GM12878 (cell line): ENCODE measurements around the gene PPL. TPM values are rescaled to one million over a fixed set of nuclear protein-coding genes. Genes with fewer than 3 reads are reported as not detected.

Experiments
- ATAC-seq: fragments of 200-7000 bp; cut with Tn5 transposase; 3 replicates; pipeline ENCODE4 v1.9.1; 2020; ENCODE audit warnings: mild to moderate bottlenecking, moderate library complexity
- BruUV-seq: library from RNA; stranded (reverse); fragments of 400-500 nt; replicated peaks from 2 replicates; lab custom pipeline; 2021; lab: Mats Ljungman, UMichigan
- CTCF ChIA-PET: fragments of 300-600 bp; sonication (Branson Sonifier 250); formaldehyde crosslinking; extraction: SDS; loops from one replicate; lab custom pipeline; 2021; ENCODE audit warnings: inconsistent platforms; lab: Yijun Ruan, JAX
- POLR2A ChIA-PET: fragments of 350-600 bp; formaldehyde crosslinking; extraction: SDS; loops from one replicate; lab custom pipeline; 2021; ENCODE audit warnings: inconsistent platforms; lab: Charles Lee
- RAD21 ChIA-PET: fragments of 300-600 bp; sonication (Branson Sonifier 250); formaldehyde crosslinking; loops from one replicate; lab custom pipeline; 2023; ENCODE audit warnings: antibody characterized with exemption; ENCODE audit not compliant: unreplicated experiment; lab: Charles Lee
- SMC1A ChIA-PET: fragments of 300-600 bp; sonication (Branson Sonifier 250); formaldehyde crosslinking; loops from one replicate; lab custom pipeline; 2023; ENCODE audit not compliant: unreplicated experiment, uncharacterized antibody; lab: Charles Lee
- DNase-seq: peaks from one replicate; pipeline ENCODE4 v3.0.0-alpha.2; 2011; ENCODE audit warnings: low read depth, low spot score
- FAIRE-seq: peaks from 3 replicates; lab custom pipeline; 2011; peaks lifted over from hg19 to GRCh38; lab: Jason Lieb, UNC
- H2AFZ ChIP-seq: 2 replicates; pipeline ENCODE4 v1.6.0; 2011; ENCODE audit warnings: low read depth, low read length, control low read depth; ENCODE audit not compliant: control insufficient read depth
- H3K27ac ChIP-seq: 2 replicates; pipeline ENCODE4 v1.5.1; 2011; ENCODE audit warnings: control low read depth; ENCODE audit not compliant: control insufficient read depth, insufficient read depth
- H3K27me3 ChIP-seq, 2 experiments: replicated peaks in 1 of 2; 2 replicates each; pipeline versions ENCODE4 v1.6.0 to v1.6.1; 2011; ENCODE audit warnings: low read length in 1 of 2; ENCODE audit not compliant: control insufficient read depth in 2 of 2, insufficient read depth in 2 of 2
- H3K36me3 ChIP-seq, 2 experiments: 2 replicates each; pipeline ENCODE4 v1.5.1; 2011; ENCODE audit warnings: low read length in 1 of 2; ENCODE audit not compliant: control insufficient read depth in 2 of 2, insufficient read depth in 2 of 2
- H3K4me1 ChIP-seq: 2 replicates; pipeline ENCODE4 v1.6.1; 2011; ENCODE audit warnings: mild to moderate bottlenecking, low read length, moderate library complexity, mixed read lengths; ENCODE audit not compliant: control insufficient read depth, insufficient read depth
- H3K4me2 ChIP-seq: 2 replicates; pipeline ENCODE4 v1.6.0; 2011; ENCODE audit warnings: control low read depth; ENCODE audit not compliant: control insufficient read depth, insufficient read depth
- H3K4me3 ChIP-seq: fragments of 200-600 bp; sonication (generic); 2 replicates; pipeline ENCODE4 v1.5.1; 2016
- H3K79me2 ChIP-seq: 2 replicates; pipeline ENCODE4 v1.6.0; 2011; ENCODE audit warnings: low read length; ENCODE audit not compliant: control insufficient read depth, insufficient read depth
- H3K9ac ChIP-seq: 2 replicates; pipeline ENCODE4 v1.8.0; 2011; ENCODE audit warnings: low read length, control low read depth, mixed read lengths; ENCODE audit not compliant: control insufficient read depth, insufficient read depth
- H3K9me3 ChIP-seq: replicated peaks from 3 replicates; pipeline ENCODE4 v1.5.1; 2011; ENCODE audit warnings: mild to moderate bottlenecking, low read length; ENCODE audit not compliant: control insufficient read depth, insufficient read depth
- H4K20me1 ChIP-seq: 2 replicates; pipeline ENCODE4 v1.6.0; 2011; ENCODE audit not compliant: control insufficient read depth, insufficient read depth
- CREB1 ChIP-seq: IDR thresholded peaks from 2 replicates; pipeline ENCODE4 v1.6.1; 2012; ENCODE audit warnings: low read depth, mild to moderate bottlenecking, inconsistent platforms
- HDAC2 ChIP-seq: fragments of 200-600 bp; sonication (generic); IDR thresholded peaks from 2 replicates; pipeline ENCODE4 v1.6.1; 2017
- IKZF1 ChIP-seq: fragments of 450-650 bp; conservative IDR thresholded peaks from 2 replicates; pipeline ENCODE4 v1.6.1; 2017; ENCODE audit warnings: antibody characterized with exemption, mild to moderate bottlenecking
- JUNB ChIP-seq: IDR thresholded peaks from 2 replicates; pipeline ENCODE4 v1.6.1; 2016; ENCODE audit warnings: antibody characterized with exemption, mild to moderate bottlenecking
- MEF2B ChIP-seq: fragments of 450-650 bp; IDR thresholded peaks from 2 replicates; pipeline ENCODE4 v1.6.1; 2018; ENCODE audit warnings: mild to moderate bottlenecking, moderate library complexity; ENCODE audit not compliant: partially characterized antibody, poor library complexity, severe bottlenecking
- MXI1 ChIP-seq: fragments of 150-350 bp; IDR thresholded peaks from 2 replicates; pipeline ENCODE4 v1.6.1; 2011; ENCODE audit warnings: low read depth, mild to moderate bottlenecking, inconsistent platforms, low read length, improper control_type of control experiment
- NKRF ChIP-seq: fragments of 450-650 bp; conservative IDR thresholded peaks from 2 replicates; pipeline ENCODE4 v1.6.1; 2017; ENCODE audit warnings: mild to moderate bottlenecking, moderate library complexity
- NR2C1 ChIP-seq: fragments of 450-650 bp; IDR thresholded peaks from 2 replicates; pipeline ENCODE4 v1.6.1; 2017; ENCODE audit warnings: antibody characterized with exemption, mild to moderate bottlenecking, moderate library complexity
- PAX5 ChIP-seq: IDR thresholded peaks from 2 replicates; pipeline ENCODE4 v1.6.1; 2011; ENCODE audit warnings: low read depth, low read length, borderline replicate concordance
- RUNX3 ChIP-seq: IDR thresholded peaks from 2 replicates; pipeline ENCODE4 v1.6.1; 2012; ENCODE audit warnings: low read length, inconsistent platforms
- SMARCA5 ChIP-seq: fragments of 450-650 bp; IDR thresholded peaks from 2 replicates; pipeline ENCODE4 v1.6.1; 2017; ENCODE audit warnings: mild to moderate bottlenecking
- SRF ChIP-seq, 2 experiments: IDR thresholded peaks; 2 replicates each; pipeline ENCODE4 v1.6.1; 2011; ENCODE audit warnings: low read depth in 2 of 2, low read length in 2 of 2, mild to moderate bottlenecking in 1 of 2, moderate library complexity in 1 of 2
- TAF1 ChIP-seq: IDR thresholded peaks from 2 replicates; pipeline ENCODE4 v1.6.1; 2011; ENCODE audit warnings: mild to moderate bottlenecking, low read depth, low read length, borderline replicate concordance
- ZNF207 ChIP-seq: fragments of 450-650 bp; IDR thresholded peaks from 2 replicates; pipeline ENCODE4 v1.6.1; 2014; ENCODE audit warnings: antibody characterized with exemption, mild to moderate bottlenecking, borderline replicate concordance
- ZNF24 ChIP-seq: fragments of 450-650 bp; IDR thresholded peaks from 2 replicates; pipeline ENCODE4 v1.6.1; 2017; ENCODE audit warnings: antibody characterized with exemption, mild to moderate bottlenecking
- WGBS: methylation state at CpG from one replicate; pipeline ENCODE4 v1.1.6; 2016; ENCODE audit warnings: low lambda C conversion rate; ENCODE audit not compliant: insufficient replicate concordance, insufficient coverage; ENCODE audit errors: missing lambda C conversion rate; 5-methylcytosine and 5-hydroxymethylcytosine counted together
- in situ Hi-C: fragments of 300-500 bp; cut with MboI; formaldehyde crosslinking; loops from 9 replicates; pipeline ENCODE4 v1.14.3; 2018; ENCODE audit warnings: mixed read lengths
- intact Hi-C: fragments of 100-400 bp; cut with micrococcal nuclease; formaldehyde crosslinking; loops from one replicate; pipeline ENCODE4 v1.14.2; 2022; ENCODE audit not compliant: unreplicated experiment
- polyA plus RNA-seq, 11 experiments: library from polyadenylated mRNA; depleted of rRNA in 4 of 11; unstranded in 6 of 11; stranded (reverse) in 5 of 11; fragments of >200 nt; fragmentation: Nextera tagmentation in 4 of 11; fragmentation: Illumina TruSeq in 1 of 11; extraction: Ambion mirVana in 4 of 11; extraction: Trizol in 1 of 11; gene quantifications; 1 replicate in 1 of 11; 2 replicates in 10 of 11; pipeline versions ENCODE4 v1.2.1 to v1.2.3, GENCODE V29; 2011 to 2016; ENCODE audit warnings: inconsistent platforms in 2 of 11, missing spikeins in 2 of 11, low read depth in 1 of 11
- total RNA-seq, 4 experiments: library from RNA; depleted of rRNA in 3 of 4; stranded (reverse); fragments of >200 nt in 3 of 4; fragmentation: Illumina TruSeq in 1 of 4; extraction: Trizol in 1 of 4; gene quantifications; 2 replicates each; pipeline versions ENCODE4 v1.2.1 to v1.2.3, GENCODE V29; 2013 to 2021

The PPL gene
- total and polyA plus RNA-seq, 10 of the 15 experiments (the other 5 are each of a cell fraction or from before 2014, with no cell fraction given): 0.03 to 0.47 (median 0.05) TPM; not detected in 2

GRCh38 chr16:4847774-4848587 is 89.0 kb downstream of the PPL start:
- Histone ChIP-seq H3K4me3 (peak overlapping the region; percentile 91), H3K79me2 (peaks cover 67% of the 10 kb centered on the region), H3K9me3 (no peaks in the 10 kb centered on the region), H3K27ac (peak overlapping the region; percentile 85), H4K20me1 (no peaks in the 10 kb centered on the region), H3K27me3 (no peaks in the 10 kb centered on the region), H3K36me3 (peaks cover 2 to 13% of the 10 kb centered on the region in 2 experiments; a peak in 3 of 4 replicates), H3K9ac (peak overlapping the region; percentile 87), H3K4me1 (no peaks in the 10 kb centered on the region), H3K4me2 (peak overlapping the region; percentile 85), H2AFZ (peak overlapping the region; percentile 78)
- ATAC-seq (peak; percentile 31), DNase-seq (no peak), FAIRE-seq (no peak)
- ChIA-PET SMC1A (interaction anchor here (0.6 kb wide), 1 partner anchor 250 kb away, joined by 3 read pairs; the partner anchor contains the start of gene EEF2KMT), CTCF (no interaction called here), POLR2A (no interaction called here), RAD21 (interaction anchor here (0.5 to 1.7 kb wide), 3 partner anchors 17 to 113 kb away, joined by 3 to 8 read pairs (median 3); partner anchors contain the start of genes ANKS3 and DNAAF8)
- no TSS peak for BruUV-seq
- intact Hi-C loops (loop anchor here (2.0 to 10.0 kb wide), 3 partner anchors 79 to 247 kb away; partner anchors contain the start of genes EEF2KMT and SEC14L5), in situ Hi-C loops (loop anchor here (10.0 kb wide), 1 partner anchor 237 kb away; no protein-coding TSS in a partner anchor)
- 1% methylated on average over 82 of the region's 83 CpGs for WGBS
- TF ChIP-seq HDAC2 (0 out of 2 replicates have a peak, but pooled peaks have one; percentile 28), MXI1 (peak; percentile 35), SRF (IDR thresholded peaks at IDR 0.05; ENCODE audit: low read depth in 2 of 2, low read length in 2 of 2) (no peak), PAX5 (no peak), ZNF207 (peak; percentile 25; the same call in 1 of the 2 replicates), JUNB (no peak), RUNX3 (0 out of 2 replicates have a peak, but pooled peaks have one; percentile 14), CREB1 (0 out of 2 replicates have a peak, but pooled peaks have one; percentile 21), MEF2B (peak; percentile 65), IKZF1 (peak; percentile 82), NKRF (peak; percentile 33), ZNF24 (no peak), SMARCA5 (0 out of 2 replicates have a peak, but pooled peaks have one; percentile 35), TAF1 (0 out of 2 replicates have a peak, but pooled peaks have one; percentile 5), NR2C1 (peak; percentile 51)
